SW 1271 (cell line): ENCODE data around the gene NMT1.
"Not testable (repeated sequence)": the region's sequence is repeated elsewhere in the genome, so short reads cannot be mapped to it uniquely, and the experiment has no call there.

ENCODE experiments used
- DNase-seq, 2 experiments: peaks; one replicate each; lab custom pipeline; 2025; lab: John Stamatoyannopoulos, UW

Gene NMT1

GRCh38 chr17:45120558-45120957 lies 59.4 kb downstream of the NMT1 start:
- DNase-seq = no peak

DNA sequence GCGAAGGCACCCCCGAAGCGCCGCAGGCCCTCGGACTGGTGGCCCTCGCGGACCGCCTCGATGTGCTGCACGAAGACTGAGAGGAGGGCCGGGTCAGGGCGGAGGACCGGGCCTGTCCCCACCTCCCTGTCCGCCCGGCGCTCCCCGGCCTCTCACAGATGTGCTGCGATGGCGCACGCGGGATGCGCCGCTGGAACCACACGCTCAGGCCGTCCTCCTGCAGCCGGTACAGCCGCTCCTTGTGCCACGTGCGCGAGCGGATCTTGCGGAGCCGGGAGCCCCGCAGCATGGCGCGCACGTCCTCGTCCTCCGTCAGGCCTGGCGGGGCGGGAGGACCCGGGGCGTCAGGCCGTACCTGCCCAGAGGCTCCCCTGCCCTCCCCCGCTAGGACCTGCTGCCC lies 59.9 kb downstream of the NMT1 start:
- DNase-seq = no peak

DNA sequence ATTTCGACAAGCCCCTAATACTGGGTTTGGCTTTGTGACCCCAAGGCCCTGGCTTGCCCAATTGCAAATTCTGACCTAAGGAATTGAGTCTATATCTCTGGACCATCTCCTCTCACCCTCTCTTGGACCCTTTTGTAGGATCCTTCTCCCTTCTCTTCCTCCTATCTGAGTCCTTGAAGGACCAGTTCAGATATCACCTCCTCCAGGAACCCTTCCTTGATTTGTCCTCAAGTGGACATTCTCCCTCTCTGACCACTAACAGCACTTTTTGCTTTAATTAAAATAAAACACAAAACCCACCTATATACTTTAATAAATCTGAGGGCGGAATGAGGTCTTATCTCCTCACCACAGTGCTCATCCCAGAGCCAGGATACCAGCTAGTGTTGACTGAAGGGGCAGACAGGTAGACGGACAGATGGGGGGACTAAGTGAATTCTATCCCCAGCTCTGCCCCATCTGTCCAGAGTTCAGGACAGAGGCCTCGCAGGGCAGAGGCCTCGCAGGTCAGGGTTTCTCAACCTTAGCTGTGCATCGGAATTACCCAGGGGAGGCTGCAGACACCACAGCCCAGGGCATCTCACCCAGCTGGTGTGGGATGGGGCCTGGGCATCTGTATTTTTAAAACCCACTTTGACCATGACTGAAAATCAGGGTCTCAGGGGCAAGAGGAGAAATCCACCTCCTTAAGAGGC lies 62.1 kb downstream of the NMT1 start:
- no peak for DNase-seq

DNA sequence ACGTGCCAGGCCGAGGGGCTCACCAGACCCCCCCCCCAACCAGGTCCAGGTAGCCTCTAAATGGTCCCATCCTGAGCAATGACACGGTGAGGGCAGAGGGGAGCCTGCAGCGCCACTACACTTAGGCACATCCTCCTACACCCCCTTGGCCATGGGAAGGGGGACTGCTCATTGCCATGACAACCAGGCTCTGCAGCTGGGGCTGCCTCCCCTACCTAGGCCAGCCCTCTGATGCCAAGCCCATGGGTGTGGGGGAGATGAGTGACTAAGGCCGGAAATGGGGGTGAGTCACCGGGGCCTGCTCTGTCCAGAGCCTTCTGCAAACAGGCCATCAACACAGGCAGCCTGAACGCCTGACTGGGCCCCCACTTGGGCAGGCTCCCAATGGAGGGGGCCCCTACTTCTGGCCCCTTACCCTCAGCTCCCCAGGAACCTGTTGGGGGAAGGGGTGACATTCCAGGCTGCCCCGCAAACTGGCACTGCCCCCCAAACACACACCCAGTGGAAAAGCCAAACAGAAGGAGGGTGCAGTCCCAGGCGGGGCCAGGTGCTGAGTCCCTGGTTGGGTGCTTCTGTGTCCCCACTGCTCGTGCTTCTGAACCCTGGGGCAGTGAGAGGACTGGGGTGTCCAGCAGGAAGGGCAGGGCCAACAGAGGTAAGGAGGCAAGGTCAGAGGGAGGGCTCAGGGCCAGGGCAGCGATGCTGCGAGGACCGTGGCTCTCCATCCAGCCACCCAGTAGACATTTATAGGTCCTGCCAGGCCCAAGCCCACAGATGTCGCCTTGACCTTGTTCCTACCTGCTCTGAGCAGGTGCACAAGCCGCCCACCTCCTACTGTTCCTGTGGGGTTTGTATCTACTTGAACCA lies 63.0 kb downstream of the NMT1 start:
- DNase-seq = peak; percentile 75 to 85

DNA sequence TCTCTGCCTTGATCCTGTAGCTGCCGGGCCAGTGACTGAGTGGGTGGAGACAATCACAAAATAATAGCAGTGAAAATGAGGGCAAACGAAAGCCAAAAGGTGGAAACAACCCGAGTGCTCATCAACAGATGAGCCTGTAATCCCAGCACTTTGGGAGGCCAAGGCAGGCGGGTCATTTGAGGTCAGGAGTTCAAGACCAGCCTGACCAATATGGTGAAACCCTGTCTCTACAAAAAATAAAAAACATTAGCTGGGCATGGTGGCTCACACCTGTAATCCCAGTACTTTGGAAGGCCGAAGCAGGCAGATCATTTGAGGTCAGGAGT lies 63.6 kb downstream of the NMT1 start:
- DNase-seq = not testable (repeated sequence)

DNA sequence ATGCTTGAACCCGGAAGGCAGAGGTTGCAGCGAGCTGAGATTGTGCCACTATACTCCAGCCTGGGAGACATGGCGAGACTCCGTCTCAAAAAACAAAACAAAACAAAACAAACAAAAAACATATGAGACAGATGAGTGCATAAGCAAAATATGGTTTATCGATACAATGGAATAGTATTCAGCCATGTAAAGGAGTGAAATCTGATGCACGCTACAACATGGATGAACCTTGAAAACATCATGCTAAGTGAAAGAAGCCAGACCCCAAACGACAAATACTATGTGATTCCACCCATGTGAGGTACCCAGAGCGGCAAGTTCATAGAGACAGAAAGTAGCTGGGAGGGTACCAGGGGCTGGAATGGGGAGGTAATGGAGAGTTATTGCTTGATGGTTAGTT lies 64.4 kb downstream of the NMT1 start:
- DNase-seq = no peak

DNA sequence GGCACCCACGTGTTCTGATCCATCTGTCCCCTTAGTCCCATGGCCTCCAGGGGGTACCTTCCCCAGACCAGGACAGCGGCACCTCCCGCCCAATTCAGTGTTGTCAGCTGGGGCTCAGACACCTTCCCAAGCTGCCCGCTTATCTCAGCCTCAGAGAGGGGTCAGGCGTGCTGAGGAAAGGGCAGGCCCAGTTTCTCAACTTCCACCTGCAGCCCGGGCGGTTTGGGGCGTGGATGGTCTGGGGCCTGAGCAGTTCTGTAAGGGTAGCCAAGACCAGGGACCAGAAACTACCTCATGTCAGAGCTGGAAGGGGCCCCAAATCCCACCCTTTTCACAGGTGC lies 66.1 kb downstream of the NMT1 start:
- no peak for DNase-seq

DNA sequence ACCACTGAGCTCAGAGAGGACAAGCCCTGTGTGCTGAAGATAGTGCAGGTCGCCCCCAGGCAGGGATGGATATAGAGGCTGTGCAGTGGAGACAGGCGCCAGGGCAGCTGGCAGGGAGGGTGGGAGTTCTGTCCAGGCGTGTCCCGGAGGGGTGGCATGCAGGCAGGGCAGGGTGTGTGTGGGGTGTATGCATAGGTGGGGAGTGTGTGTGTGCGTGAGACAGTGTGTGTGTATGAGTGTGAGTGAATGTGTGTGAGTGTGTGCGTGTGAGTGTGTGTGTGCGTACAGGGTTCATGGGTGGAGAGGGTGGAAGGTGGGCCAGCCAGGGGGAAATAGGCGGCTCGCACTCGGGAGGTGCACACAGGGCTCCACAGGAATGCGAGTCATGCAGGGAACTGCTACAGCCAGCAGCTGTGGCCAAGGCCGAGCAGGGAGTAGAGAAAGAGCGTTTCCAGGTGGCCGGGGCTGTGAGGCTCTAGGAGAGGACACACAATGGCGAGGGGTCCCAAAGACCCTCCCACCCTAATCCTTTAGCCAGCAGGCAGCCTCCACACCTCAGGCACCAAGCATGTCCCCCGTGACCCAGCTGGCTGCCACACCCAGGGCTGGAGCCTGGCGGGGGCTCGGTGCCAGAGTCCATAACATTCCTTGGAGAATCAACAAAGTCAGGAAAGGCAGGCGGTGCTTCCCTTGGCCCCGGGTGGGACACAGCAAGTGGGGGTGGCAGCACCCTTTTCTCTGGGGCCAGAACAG lies 66.6 kb downstream of the NMT1 start:
- DNase-seq = peak in 1 of 2 experiments; percentile 45

- no peak for DNase-seq
Measured at GRCh38 chr17:45128331-45128730, 67.2 kb downstream of the NMT1 start.

DNA sequence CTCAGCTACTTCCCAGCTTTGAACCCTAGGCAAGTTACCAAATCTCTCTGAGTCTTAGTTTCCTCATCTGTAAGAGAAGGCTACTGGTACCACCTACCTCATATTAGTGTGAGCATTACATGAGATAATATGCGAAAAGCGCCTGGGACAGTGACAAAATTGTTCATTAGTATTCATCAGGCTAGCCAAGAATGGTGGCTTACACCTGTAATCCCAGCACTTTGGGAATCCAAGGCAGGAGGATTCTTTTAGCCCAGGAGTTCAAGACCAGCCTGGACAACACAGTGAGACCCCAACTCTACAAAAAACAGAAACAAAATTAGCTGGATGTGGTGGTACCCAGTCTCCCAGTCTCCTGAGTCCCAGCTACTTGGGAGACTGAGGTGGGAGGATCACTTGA lies 67.9 kb downstream of the NMT1 start:
- no peak for DNase-seq

DNA sequence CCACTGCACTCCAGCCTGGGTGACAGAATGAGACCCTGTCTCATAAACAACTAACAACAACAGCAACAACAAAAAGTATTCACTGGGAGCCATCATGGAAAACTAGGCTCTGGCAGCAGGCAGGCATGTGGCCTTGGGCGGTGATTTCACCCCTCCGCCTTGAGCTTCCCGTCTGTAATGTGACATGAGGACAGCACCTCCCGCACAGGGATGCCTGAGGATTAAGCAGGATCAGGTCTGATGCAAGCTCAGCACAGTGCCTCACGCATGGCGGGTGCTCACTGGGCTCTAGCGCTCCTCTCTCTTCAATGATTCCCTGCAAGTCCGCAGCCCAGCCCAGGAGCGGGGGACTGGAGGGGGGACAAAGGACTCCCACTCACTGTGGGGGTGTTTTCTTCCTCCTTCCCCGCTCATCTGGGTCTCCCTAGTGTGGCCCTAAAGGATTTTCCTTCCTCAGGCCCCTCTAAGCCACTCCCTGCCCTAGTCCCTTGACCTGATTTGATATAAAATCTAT lies 68.4 kb downstream of the NMT1 start:
- no peak for DNase-seq

GRCh38 chr17:45129940-45130680 lies 69.0 kb downstream of the NMT1 start:
- peak in 1 of 2 experiments; percentile 39 for DNase-seq

DNA sequence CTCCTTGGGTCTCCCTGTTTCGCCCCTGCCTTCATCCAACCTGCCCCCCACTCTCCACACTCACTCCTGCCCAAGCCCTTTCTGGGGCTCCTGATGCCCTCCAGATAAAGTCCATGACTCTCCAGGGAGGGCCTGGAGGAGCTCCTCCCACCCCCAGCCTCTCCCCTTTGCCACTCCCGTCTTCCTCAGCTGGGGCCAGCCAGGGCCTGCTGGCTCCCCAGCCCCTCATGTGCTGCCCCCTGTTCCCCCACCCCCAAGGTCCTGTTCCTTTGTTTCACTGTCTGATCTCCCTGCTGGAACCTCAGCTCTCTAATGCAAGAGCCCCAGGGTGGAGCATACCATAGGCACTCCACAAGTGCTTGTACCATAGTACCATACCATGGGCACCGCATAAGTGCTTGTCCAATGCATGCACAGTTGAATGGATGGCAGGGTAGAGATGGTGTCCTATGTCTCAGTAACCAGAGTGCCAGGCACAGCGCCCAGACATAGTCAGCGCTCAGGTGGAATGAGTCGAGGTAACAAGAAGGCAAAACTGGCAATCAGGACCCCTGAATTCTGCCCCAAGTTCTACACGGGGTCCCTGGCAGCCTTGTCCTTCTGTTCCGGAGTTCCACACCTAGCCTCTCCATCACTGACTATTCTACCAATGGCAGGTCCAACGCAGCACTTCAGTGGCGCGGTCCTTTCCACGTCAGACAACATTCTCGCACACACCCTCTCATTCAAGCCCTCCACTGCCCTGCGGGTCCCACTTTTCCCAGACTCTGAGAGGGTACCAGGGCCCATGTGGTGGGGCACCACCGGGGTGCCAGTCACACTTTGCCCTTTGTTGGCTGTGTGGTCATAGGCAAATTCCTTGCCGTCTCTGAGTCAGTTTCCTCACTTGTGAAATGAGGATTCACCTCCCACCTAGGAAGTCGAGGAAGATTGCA lies 69.8 kb downstream of the NMT1 start:
- DNase-seq = no peak

- peak in 1 of 2 experiments; percentile 26 for DNase-seq
Measured at GRCh38 chr17:45131616-45132319, 70.7 kb downstream of the NMT1 start.

- DNase-seq = no peak
Measured at GRCh38 chr17:45132320-45132571, 71.1 kb downstream of the NMT1 start, which contains the start of gene PLCD3. Gene PLCD3, minus strand, starts transcription at chr17:45132515. Its CDS starts 105 bp downstream, at chr17:45132410.

- peak; percentile 61 to 75 for DNase-seq
Measured at GRCh38 chr17:45132572-45133463, 71.7 kb downstream of the NMT1 start.

- peak; percentile 94 to 97 for DNase-seq
Measured at GRCh38 chr17:45135192-45135977, 74.3 kb downstream of the NMT1 start, which contains the start of gene ACBD4. Gene ACBD4, plus strand, starts transcription at chr17:45135687. Its CDS starts 458 bp downstream, at chr17:45136145.
